HepG2 (cell line): ENCODE results near the gene HSPA1A. TPM values are rescaled to one million over a fixed set of nuclear protein-coding genes. Genes with fewer than 3 reads are reported as not detected.

Experiments
- ESRRA ChIP-seq: sonication (generic); formaldehyde crosslinking; IDR thresholded peaks from 2 replicates; pipeline ENCODE4 v1.5.1; 2020; ENCODE audit warnings: mild to moderate bottlenecking, low read depth, missing genetic modification reagents
- FOXA3 ChIP-seq: IDR thresholded peaks from 2 replicates; pipeline ENCODE4 v1.6.1; 2016; ENCODE audit warnings: missing genetic modification reagents, missing compliant biosample characterization
- PAXIP1 ChIP-seq: sonication (generic); formaldehyde crosslinking; conservative IDR thresholded peaks from 2 replicates; pipeline ENCODE4 v1.4.0; 2020; ENCODE audit warnings: mild to moderate bottlenecking, missing genetic modification reagents, moderate library complexity
- SOX6 ChIP-seq, 2 experiments: fragments of 450-650 bp in 1 of 2; sonication (generic) in 1 of 2; formaldehyde crosslinking in 1 of 2; IDR thresholded peaks; 2 replicates each; pipeline versions ENCODE4 v1.4.0 to v1.6.1; 2017 to 2020; ENCODE audit warnings: antibody characterized with exemption in 1 of 2, mild to moderate bottlenecking in 1 of 2, missing genetic modification reagents in 1 of 2
- ZBTB20 ChIP-seq: sonication (generic); formaldehyde crosslinking; IDR thresholded peaks from 2 replicates; pipeline ENCODE4 v1.8.1; 2023; ENCODE audit warnings: missing genetic modification reagents, low read depth, mild to moderate bottlenecking, borderline replicate concordance
- ZNF335 ChIP-seq: sonication (generic); formaldehyde crosslinking; IDR thresholded peaks from 2 replicates; pipeline ENCODE4 v1.4.0; 2020; ENCODE audit warnings: missing genetic modification reagents
- polyA plus RNA-seq, 8 experiments: library from polyadenylated mRNA; depleted of rRNA in 3 of 8; stranded (reverse) in 7 of 8; unstranded in 1 of 8; fragments of >200 nt; fragmentation: Illumina TruSeq in 4 of 8; extraction: Trizol in 4 of 8; gene quantifications; 2 replicates each; pipeline versions ENCODE4 v1.2.1 to v1.2.3, GENCODE V29; 2011 to 2016; ENCODE audit warnings: low read depth in 4 of 8, missing spikeins in 1 of 8, mixed read lengths in 1 of 8; ENCODE audit not compliant: insufficient read depth in 1 of 8
- total RNA-seq, 5 experiments: library from RNA; depleted of rRNA; stranded (reverse); fragments of >200 nt; fragmentation: Illumina TruSeq; extraction: Trizol; gene quantifications; 2 replicates each; pipeline ENCODE4 v1.2.3, GENCODE V29; 2016; ENCODE audit warnings: low read depth in 1 of 5
- TF ChIP-seq, protein P1 (sequence below): sonication (generic); formaldehyde crosslinking; IDR thresholded peaks from 2 replicates; pipeline ENCODE4 v1.4.0; 2020; ENCODE audit warnings: low read depth, missing genetic modification reagents

Gene HSPA1A
- total and polyA plus RNA-seq, 2 of the 13 experiments (the other 11 are each of a cell fraction or from before 2014, with no cell fraction given), result 44.5 to 85.0 TPM

GRCh38 chr6:31819871-31820299, 4.5 kb downstream of the HSPA1A start (continued):
- TF ChIP-seq, protein P1, sequence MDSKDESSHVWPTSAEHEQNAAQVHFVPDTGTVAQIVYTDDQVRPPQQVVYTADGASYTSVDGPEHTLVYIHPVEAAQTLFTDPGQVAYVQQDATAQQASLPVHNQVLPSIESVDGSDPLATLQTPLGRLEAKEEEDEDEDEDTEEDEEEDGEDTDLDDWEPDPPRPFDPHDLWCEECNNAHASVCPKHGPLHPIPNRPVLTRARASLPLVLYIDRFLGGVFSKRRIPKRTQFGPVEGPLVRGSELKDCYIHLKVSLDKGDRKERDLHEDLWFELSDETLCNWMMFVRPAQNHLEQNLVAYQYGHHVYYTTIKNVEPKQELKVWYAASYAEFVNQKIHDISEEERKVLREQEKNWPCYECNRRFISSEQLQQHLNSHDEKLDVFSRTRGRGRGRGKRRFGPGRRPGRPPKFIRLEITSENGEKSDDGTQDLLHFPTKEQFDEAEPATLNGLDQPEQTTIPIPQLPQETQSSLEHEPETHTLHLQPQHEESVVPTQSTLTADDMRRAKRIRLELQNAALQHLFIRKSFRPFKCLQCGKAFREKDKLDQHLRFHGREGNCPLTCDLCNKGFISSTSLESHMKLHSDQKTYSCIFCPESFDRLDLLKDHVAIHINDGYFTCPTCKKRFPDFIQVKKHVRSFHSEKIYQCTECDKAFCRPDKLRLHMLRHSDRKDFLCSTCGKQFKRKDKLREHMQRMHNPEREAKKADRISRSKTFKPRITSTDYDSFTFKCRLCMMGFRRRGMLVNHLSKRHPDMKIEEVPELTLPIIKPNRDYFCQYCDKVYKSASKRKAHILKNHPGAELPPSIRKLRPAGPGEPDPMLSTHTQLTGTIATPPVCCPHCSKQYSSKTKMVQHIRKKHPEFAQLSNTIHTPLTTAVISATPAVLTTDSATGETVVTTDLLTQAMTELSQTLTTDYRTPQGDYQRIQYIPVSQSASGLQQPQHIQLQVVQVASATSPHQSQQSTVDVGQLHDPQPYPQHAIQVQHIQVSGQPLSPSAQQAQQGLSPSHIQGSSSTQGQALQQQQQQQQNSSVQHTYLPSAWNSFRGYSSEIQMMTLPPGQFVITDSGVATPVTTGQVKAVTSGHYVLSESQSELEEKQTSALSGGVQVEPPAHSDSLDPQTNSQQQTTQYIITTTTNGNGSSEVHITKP, result peak; percentile 50
- 0 out of 2 replicates have a peak, but pooled peaks have one; percentile 23 for TF ChIP-seq ESRRA (CRISPR knock-in tag)
- TF ChIP-seq SOX6 (IDR thresholded peaks at IDR 0.05), result no peak
- TF ChIP-seq SOX6 (CRISPR knock-in tag; IDR thresholded peaks at IDR 0.05), result peak; percentile 48; the same call in 1 of the 2 replicates
- peak; percentile 50; the same call in 1 of the 2 replicates for TF ChIP-seq ZBTB20 (CRISPR knock-in tag)
- peak; percentile 17 for TF ChIP-seq ZNF335 (CRISPR knock-in tag)
- TF ChIP-seq PAXIP1 (CRISPR knock-in tag), result peak; percentile 88
- TF ChIP-seq FOXA3 (CRISPR knock-in tag), result peak; percentile 31; the same call in 1 of the 2 replicates
- TF ChIP-seq, all 625 proteins: peak for 54
